Transverse colon (tissue), 3 donors: ENCODE measurements around the gene HERC6.

ENCODE experiments used
- POLR2A ChIP-seq: fragments of 450-650 bp; IDR thresholded peaks from one replicate; pipeline ENCODE4 v1.6.1; 2016; ENCODE audit warnings: antibody characterized with exemption, mild to moderate bottlenecking, moderate library complexity
- TF ChIP-seq, protein P1 (sequence below), 5 experiments: fragments of 200-600 bp in 3 of 5; fragments of 450-650 bp in 2 of 5; sonication (generic) in 3 of 5; IDR thresholded peaks; 1 replicate in 2 of 5; 2 replicates in 3 of 5; pipeline ENCODE4 v1.5.1; 2016 to 2017; ENCODE audit warnings: antibody characterized with exemption in 5 of 5, inconsistent platforms in 3 of 5, mild to moderate bottlenecking in 2 of 5, moderate library complexity in 1 of 5

DNA sequence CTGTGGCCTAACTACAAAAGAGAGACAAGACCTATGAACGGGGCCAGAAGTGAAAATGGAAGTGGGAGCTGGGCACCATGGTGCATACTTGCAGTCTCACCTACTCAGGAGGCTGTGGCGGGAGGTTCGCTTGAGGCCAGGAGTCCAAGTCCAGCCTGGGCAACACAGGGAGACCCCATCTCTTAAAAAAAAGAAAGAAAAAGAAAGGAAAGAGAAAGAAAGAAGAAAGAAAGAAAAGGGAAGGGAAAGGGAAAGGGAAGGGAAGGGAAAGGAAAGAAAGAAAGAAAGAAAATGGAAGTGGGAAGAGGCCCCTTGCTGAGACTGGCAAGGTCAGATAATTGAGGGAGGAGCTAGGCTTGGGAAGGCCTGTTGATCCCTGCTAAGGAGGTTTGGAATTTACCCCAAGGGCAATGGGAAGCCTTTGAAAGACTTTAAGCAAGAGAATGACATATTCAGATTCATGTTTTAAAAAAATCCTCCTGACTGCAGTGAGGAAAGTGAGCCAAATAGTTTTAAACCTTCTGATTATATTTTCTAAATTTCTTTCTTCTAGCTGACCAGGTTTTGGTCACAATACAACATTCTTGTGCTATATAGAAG is 60.6 kb downstream of the HERC6 start:
- TF ChIP-seq, protein P1, sequence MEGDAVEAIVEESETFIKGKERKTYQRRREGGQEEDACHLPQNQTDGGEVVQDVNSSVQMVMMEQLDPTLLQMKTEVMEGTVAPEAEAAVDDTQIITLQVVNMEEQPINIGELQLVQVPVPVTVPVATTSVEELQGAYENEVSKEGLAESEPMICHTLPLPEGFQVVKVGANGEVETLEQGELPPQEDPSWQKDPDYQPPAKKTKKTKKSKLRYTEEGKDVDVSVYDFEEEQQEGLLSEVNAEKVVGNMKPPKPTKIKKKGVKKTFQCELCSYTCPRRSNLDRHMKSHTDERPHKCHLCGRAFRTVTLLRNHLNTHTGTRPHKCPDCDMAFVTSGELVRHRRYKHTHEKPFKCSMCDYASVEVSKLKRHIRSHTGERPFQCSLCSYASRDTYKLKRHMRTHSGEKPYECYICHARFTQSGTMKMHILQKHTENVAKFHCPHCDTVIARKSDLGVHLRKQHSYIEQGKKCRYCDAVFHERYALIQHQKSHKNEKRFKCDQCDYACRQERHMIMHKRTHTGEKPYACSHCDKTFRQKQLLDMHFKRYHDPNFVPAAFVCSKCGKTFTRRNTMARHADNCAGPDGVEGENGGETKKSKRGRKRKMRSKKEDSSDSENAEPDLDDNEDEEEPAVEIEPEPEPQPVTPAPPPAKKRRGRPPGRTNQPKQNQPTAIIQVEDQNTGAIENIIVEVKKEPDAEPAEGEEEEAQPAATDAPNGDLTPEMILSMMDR (IDR thresholded peaks at IDR 0.05) = no peak
- no peak for TF ChIP-seq POLR2A
